SW 1271 (cell line): ENCODE measurements around the gene PCNX2.

Experiments used
- DNase-seq, 2 experiments: peaks; one replicate each; lab custom pipeline; 2025; lab: John Stamatoyannopoulos, UW

PCNX2 gene

DNA sequence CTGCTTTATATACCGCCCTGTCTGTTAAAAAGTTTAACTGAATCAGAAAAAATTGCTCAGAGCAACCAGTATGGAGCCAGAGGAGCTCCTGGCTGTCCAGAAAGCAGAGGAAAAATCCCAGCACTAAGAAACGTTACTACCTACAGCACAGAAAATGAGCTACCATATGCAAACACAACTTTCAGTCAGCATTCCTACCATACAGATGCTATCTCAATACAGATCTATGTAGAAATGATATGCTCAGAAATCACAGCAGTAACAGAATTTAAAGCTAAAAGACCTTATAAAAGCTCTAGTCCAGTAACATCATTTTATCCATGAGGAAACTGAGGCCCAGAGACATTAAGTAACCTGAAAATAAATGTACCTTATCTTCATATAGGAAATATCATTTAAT, 38.7 kb downstream of the PCNX2 start:
- no peak for DNase-seq

DNA sequence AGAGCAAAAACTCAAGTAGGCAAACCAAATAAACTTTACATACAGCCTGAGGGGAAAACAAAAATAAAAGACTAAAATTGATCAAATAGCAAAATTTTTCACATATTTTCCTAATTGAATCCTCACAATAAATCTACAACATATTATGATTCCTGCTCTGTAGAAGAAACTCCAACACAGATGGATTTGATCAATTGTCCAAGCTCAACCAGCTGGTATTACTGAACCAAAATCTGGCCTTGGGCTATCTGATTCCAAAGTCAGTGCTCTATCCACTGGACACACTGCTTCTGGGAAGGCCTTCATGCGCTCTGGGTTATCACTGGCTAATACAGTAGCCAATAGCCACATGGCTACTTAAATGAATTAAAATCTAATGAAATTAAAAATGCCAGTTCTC, 39.3 kb downstream of the PCNX2 start:
- no peak for DNase-seq

DNA sequence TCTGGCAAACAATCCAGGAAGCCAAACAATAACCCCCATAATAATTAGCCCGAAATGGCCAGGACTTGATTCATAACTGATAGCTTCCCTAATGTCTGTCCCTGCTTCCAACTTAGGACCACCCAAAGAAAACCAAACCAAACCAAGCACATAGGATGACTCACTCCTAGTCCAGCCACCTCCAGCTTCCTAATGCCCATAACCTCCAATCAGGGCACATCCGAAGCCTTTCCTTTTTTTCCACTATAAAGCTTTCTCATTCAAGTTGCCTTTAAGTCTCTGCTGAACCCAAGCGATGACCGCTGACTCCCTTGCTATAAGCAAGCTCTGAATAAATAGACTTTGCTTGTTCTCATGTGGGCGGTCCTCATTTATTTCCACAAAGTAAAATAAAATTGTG, 40.4 kb downstream of the PCNX2 start:
- DNase-seq = no peak

GRCh38 chr1:233253832-233254331, 41.6 kb downstream of the PCNX2 start:
- no peak for DNase-seq

DNA sequence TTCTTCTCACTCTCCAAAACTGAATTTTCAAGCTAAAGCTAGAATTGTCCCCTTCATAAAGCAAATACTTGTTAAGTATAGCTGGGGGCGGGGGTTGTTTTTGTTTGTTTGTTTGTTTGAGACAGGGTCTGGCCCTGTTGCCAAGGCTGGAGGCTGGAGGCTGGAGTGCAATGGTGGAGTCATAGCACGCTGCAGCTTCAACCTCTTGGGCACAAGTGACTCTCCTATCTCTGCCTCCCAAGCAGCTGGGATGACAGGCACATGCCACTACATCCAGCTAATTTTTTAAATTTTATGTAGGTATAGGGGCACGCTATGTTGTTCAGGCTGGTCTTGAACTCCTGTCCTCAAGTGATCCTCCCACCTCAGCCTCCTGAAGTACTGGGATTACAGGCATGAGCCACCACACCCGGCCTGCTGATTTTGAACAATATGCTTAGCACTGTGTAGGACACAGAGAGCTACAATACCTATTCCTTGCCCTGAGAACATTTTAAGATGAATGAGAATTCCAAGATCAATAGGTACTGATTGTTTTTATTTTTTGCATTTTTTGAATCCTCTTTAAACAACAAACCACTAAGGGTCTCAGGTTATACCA, 42.2 kb downstream of the PCNX2 start:
- DNase-seq = no peak

DNA sequence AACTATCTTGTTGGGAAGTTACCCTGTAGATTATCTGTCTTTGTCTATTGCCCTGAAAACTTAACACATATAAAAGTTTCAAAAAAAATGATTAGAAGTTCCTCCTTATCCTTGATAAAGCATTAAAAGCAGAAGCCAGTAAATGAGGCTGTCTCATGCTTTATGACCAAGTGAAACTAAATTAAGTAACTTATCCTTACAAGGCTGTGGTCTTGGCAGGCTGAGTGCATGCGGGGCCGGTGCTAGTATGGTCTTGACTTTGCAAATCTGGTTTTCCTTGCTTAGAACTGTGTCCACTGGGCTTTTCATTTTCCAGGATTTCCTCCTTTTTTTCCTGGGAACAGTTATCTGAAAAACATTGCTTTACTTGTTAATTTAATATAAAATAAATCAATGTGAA, 43.1 kb downstream of the PCNX2 start:
- DNase-seq = no peak

- no peak for DNase-seq
Measured at GRCh38 chr1:233251201-233251720, 44.3 kb downstream of the PCNX2 start.

GRCh38 chr1:233248014-233248413, 47.5 kb downstream of the PCNX2 start:
- no peak for DNase-seq

- no peak for DNase-seq
Measured at GRCh38 chr1:233246965-233247364, 48.6 kb downstream of the PCNX2 start.

DNA sequence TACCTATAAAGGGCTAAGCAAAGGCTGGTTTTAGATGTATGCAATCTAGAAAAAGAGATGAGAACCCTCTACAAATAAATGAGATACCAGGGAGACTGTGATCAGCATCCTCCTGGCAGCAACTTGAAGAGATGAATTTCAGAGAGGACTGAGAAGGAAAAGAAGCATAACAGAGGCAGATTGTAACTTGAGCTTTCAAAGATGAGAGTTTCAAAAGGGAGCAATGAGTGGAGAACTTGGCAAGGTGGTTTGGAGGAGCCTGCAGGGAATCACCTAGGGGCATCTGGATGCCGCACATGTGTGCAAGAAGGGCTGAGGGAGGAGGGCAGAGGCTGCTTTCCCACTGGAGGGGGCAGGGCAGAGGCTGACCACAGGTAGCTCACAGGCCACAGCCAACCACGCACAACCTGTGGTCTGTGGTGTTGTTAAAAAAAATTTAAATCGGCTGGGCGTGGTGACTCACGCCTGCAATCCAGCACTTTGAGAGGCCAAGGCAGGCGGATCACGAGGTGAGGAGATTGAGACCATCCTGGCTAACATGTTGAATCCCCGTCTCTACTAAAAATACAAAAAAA, 50.2 kb downstream of the PCNX2 start:
- DNase-seq = no peak

- DNase-seq = no peak
Measured at GRCh38 chr1:233244183-233244582, 51.3 kb downstream of the PCNX2 start.

- no peak for DNase-seq
Measured at GRCh38 chr1:233242827-233243483, 52.6 kb downstream of the PCNX2 start.

DNA sequence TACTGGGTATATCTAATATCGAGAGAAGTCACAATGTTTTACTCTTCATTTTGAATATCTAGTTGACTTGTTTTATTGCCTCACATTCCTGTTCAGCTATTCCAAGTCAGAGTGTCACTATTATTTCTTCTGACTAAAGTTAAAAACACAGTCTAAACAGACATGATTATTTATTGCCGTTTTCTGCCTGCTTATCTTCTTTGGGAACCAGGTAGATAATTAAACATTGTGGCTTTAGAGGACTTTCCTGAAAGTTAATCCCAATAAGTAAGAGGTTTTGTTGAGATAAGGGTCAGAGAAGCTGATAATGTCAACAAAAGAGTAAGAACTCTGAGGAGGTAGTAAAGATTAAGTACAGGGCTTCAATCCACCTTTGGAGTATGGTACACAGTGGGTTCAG, 53.8 kb downstream of the PCNX2 start:
- no peak for DNase-seq

DNA sequence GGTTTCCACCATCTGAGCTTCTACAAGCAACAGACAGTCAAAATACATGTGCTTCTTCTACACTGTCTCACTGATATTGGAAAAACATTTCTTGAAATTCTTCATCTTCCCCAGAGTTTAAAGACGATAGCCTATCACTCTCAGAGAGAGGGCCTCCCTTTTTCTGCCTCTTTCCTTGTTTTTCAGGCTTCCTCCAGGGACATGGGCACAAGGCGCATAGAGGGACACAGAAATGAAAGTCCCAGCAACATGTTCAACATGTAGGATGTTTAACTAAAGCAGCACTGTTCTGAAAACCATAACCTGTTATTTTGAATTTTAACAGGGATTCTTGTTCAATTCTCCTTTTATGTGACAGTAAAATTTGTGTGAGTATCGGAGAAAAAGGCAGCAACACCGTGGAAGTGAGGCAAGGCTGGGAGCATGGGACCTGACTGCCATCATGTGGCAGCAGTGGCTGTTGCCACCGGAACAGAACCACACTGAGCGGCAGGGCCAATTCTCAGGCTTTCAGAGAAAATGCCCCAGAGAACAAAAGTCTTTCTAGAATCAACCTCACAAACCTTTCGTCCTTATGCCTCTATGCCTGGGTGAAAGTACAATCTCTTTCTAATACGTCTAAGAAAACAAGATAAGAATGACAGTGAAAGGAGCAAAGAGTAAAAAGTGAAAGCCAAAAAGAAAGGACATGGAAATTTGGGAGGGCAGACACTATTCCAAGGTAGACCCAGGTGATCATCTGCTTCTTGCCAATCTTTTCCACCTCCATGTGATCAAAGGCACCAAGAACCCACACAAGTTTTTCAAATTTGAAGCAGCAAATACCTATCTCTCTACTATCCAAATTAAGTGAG, 54.5 kb downstream of the PCNX2 start:
- peak in 1 of 2 experiments; percentile 1 for DNase-seq

GRCh38 chr1:233240371-233240770, 55.2 kb downstream of the PCNX2 start:
- no peak for DNase-seq

DNA sequence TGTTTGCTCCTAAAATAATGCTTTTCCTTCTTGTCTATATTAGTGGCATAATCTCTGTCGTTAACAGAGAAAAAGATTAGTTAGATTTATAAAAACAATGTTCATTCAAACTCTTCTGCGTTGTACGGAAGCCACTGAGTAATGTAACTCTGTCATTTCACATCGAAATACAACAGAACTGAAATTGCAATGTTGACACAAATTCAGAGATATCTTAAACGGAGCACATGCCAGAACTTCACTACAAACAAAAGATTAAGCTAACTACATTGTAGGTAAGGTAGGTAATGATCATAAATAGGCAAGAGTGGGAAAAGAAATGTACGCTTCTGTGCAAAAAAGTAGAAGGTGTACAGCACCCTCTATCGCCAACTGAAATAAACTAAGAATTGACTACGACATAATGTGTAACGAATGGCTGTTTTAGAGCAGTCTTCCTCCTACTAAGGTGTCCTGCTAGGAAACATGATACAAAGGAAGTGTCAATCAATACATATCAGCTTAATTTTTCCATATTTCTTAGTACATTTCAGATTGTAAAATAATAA, 56.6 kb downstream of the PCNX2 start:
- DNase-seq = no peak

GRCh38 chr1:233237647-233238046, 57.9 kb downstream of the PCNX2 start:
- no peak for DNase-seq

GRCh38 chr1:233233508-233234040, 62.0 kb downstream of the PCNX2 start:
- DNase-seq = no peak

- no peak for DNase-seq
Measured at GRCh38 chr1:233230011-233230410, 65.5 kb downstream of the PCNX2 start.

DNA sequence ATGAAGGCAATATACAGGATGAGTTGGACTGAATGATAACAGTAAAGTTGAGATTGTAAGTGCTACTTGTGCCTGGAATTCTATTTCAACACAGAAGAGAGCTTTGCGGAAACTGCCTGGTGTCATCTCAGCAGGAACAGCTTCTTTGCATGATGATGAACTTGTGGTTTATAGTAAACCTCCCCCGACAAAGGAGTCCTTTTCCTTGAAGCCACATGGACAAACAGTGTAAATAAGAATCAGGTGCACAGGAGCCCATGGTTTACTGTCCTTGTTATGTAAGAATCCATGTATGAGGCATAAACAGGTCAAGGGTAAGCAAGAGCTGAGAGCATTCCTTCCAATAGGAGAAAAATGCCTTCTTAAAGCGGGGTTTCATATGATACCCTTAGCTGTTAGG, 66.2 kb downstream of the PCNX2 start:
- no peak for DNase-seq

DNA sequence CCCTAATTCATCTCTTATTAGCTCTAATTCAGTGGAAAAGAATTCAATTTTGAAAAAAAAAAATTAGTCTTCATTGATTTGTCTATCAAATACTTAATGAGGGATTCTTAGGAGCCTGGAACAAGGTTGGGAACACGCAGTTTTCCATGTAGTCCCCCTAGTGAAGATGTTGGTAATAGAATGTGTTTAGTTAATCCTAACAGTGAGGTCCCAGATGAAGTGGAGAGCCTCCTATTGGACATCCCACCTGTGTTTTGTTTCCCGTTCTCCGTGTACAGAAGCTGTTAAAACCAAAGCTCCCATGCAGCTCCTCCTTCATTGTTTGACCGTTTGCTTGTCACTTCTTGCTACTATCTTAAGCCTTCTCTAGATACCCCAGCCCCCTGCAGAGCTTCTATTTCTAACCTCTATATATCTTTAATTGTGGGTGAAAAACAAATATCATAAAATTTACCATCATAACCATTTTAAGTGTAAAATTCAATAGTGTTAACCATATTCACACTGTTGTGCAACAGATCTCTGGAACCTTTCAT, 67.5 kb downstream of the PCNX2 start:
- DNase-seq = no peak

DNA sequence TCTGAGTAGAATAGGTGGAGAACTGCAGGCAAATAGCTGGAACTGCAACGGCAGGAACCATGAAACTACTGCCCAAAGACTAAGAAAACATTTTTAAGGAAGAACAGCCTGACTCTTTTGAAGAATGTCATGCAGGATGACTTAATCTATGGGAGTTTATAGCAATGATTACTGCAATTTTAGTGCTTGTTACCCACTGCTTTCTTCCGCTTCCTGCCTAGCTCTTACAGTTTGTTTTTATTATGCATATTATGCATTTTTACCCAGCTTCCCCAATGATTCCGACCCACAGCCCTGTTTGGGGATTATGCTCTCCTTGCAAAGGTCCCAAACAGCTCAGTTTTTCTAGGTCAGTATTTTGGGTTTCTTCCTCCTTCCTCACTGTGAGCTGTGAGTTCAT, 71.2 kb downstream of the PCNX2 start:
- DNase-seq = no peak
